K562 (cell line): ENCODE measurements around the gene SORCS2. TPM values are rescaled to one million over a fixed set of nuclear protein-coding genes. Genes with fewer than 3 reads are reported as not detected.
A peak's percentile ranks its signal among the peaks of the same experiment; 100 is the strongest.

Experiments used
- ATAC-seq: fragments of 200-7000 bp; cut with Tn5 transposase; 3 replicates; pipeline ENCODE4 v1.9.1; 2020; ENCODE audit warnings: moderate library complexity
- BruUV-seq: library from RNA; stranded (reverse); fragments of 400-500 nt; replicated peaks from 2 replicates; lab custom pipeline; 2021; lab: Mats Ljungman, UMichigan
- CTCF ChIA-PET: fragments of 300-600 bp; formaldehyde crosslinking; extraction: SDS; loops from one replicate; lab custom pipeline; 2021; ENCODE audit warnings: low intra/inter-chr PET ratio; lab: Yijun Ruan, JAX
- POLR2A ChIA-PET: fragments of 300-600, 350-650 bp; sonication (Branson Sonifier 250); formaldehyde crosslinking; extraction: SDS; loops from one replicate; lab custom pipeline; 2021; ENCODE audit warnings: antibody characterized with exemption, inconsistent platforms; lab: Yijun Ruan, JAX
- DNase-seq, 4 experiments: peaks; one replicate each; pipeline versions ENCODE4 v3.0.0 to v3.0.0-alpha.2; 2011 to 2018; ENCODE audit warnings: low spot score in 3 of 4, mixed read lengths in 3 of 4; ENCODE audit errors: extremely low read depth in 1 of 4
- FAIRE-seq: peaks from 2 replicates; lab custom pipeline; 2011; peaks lifted over from hg19 to GRCh38; lab: Jason Lieb, UNC
- H2AFZ ChIP-seq: 2 replicates; pipeline ENCODE4 v1.6.0; 2011; ENCODE audit warnings: low read depth, low read length, control low read depth, inconsistent platforms
- H3K27ac ChIP-seq: fragments of 200-600 bp; 3 replicates; pipeline ENCODE4 v1.8.0; 2011; ENCODE audit warnings: low read depth, mild to moderate bottlenecking, control low read depth, inconsistent platforms, low read length, moderate library complexity, mixed read lengths; ENCODE audit errors: extremely low read depth
- H3K27me3 ChIP-seq, 2 experiments: fragments of 300-600 bp in 1 of 2; 2 replicates in 1 of 2; 3 replicates in 1 of 2; pipeline versions ENCODE4 v1.6.0 to v1.8.0; 2011; ENCODE audit warnings: inconsistent platforms in 2 of 2, low read length in 2 of 2, mild to moderate bottlenecking in 1 of 2, mixed read lengths in 1 of 2, moderate library complexity in 1 of 2; ENCODE audit not compliant: control insufficient read depth in 2 of 2, insufficient read depth in 2 of 2
- H3K36me3 ChIP-seq: fragments of 300-600 bp; 3 replicates; pipeline ENCODE4 v1.8.0; 2011; ENCODE audit warnings: mild to moderate bottlenecking, low read length, inconsistent platforms; ENCODE audit not compliant: control insufficient read depth, insufficient read depth
- H3K4me1 ChIP-seq, 2 experiments: fragments of 200-600 bp in 1 of 2; replicated peaks in 1 of 2; 2 replicates in 1 of 2; 3 replicates in 1 of 2; pipeline versions ENCODE4 v1.5.1 to v1.8.0; 2011; ENCODE audit warnings: inconsistent platforms in 2 of 2, low read length in 2 of 2, mild to moderate bottlenecking in 1 of 2, mixed read lengths in 1 of 2, moderate library complexity in 1 of 2; ENCODE audit not compliant: control insufficient read depth in 2 of 2, insufficient read depth in 2 of 2
- H3K4me2 ChIP-seq: 2 replicates; pipeline ENCODE4 v1.6.1; 2011; ENCODE audit warnings: low read length, control low read depth, inconsistent platforms, mixed read lengths; ENCODE audit not compliant: insufficient read depth
- H3K4me3 ChIP-seq: fragments of 200-600 bp; sonication (generic), shearing (Covaris generic); 2 replicates; pipeline ENCODE4 v1.5.1; 2016; ENCODE audit warnings: control low read depth, inconsistent platforms
- H3K79me2 ChIP-seq: fragments of 200-600 bp; 3 replicates; pipeline ENCODE4 v1.8.0; 2011; ENCODE audit warnings: low read length, inconsistent platforms; ENCODE audit not compliant: control insufficient read depth, insufficient read depth
- H3K9ac ChIP-seq, 2 experiments: 2 replicates each; pipeline versions ENCODE4 v1.6.0 to v1.6.1; 2011; ENCODE audit warnings: low read depth in 2 of 2, low read length in 2 of 2, control low read depth in 1 of 2, inconsistent platforms in 1 of 2, mild to moderate bottlenecking in 1 of 2, mixed read lengths in 1 of 2; ENCODE audit not compliant: insufficient read depth in 1 of 2
- H3K9me1 ChIP-seq: one replicate; pipeline ENCODE4 v1.6.0; 2011; ENCODE audit warnings: inconsistent platforms, mild to moderate bottlenecking, low read length, moderate library complexity; ENCODE audit not compliant: control insufficient read depth, insufficient read depth
- H3K9me3 ChIP-seq: replicated peaks from 2 replicates; pipeline ENCODE4 v1.5.1; 2011; ENCODE audit warnings: low read depth, low read length, inconsistent platforms; ENCODE audit not compliant: control insufficient read depth, insufficient read depth
- H4K20me1 ChIP-seq: replicated peaks from 2 replicates; pipeline ENCODE4 v1.6.1; 2011; ENCODE audit warnings: low read length, inconsistent platforms, mixed read lengths; ENCODE audit not compliant: control insufficient read depth, insufficient read depth
- DMBX1 ChIP-seq: fragments of 250-450 bp; sonication (Bioruptor Pico); IDR thresholded peaks from 2 replicates; pipeline ENCODE4 v1.8.0; 2022; ENCODE audit warnings: inconsistent platforms, mild to moderate bottlenecking, moderate library complexity, borderline replicate concordance
- GABPA ChIP-seq: fragments of 200-800 bp; sonication (Bioruptor generic); conservative IDR thresholded peaks from 2 replicates; pipeline ENCODE4 v1.6.1; 2016; ENCODE audit warnings: low read depth, missing genetic modification characterization, missing compliant biosample characterization
- KDM4B ChIP-seq, 2 experiments: fragments of 450-650 bp in 1 of 2; sonication (generic) in 1 of 2; IDR thresholded peaks; 2 replicates each; pipeline ENCODE4 v1.6.1; 2016 to 2017; ENCODE audit warnings: borderline replicate concordance in 2 of 2, antibody characterized with exemption in 1 of 2, low read depth in 1 of 2, mild to moderate bottlenecking in 1 of 2
- PRMT5 ChIP-seq: sonication (generic); formaldehyde crosslinking; IDR thresholded peaks from 2 replicates; pipeline ENCODE4 v1.5.0; 2020; ENCODE audit warnings: missing genetic modification reagents
- RBM22 ChIP-seq: fragments of 200-400 bp; formaldehyde crosslinking; IDR thresholded peaks from 2 replicates; pipeline ENCODE4 v1.6.1; 2018; ENCODE audit warnings: low read length, low read depth; ENCODE audit not compliant: poor library complexity, severe bottlenecking
- RFX1 ChIP-seq: fragments of 450-650 bp; IDR thresholded peaks from 2 replicates; pipeline ENCODE4 v1.6.1; 2016; ENCODE audit warnings: mild to moderate bottlenecking, moderate library complexity
- ZBTB8A ChIP-seq: fragments of 450-650 bp; IDR thresholded peaks from 2 replicates; pipeline ENCODE4 v1.6.1; 2018; ENCODE audit warnings: mild to moderate bottlenecking, moderate library complexity; ENCODE audit not compliant: partially characterized antibody
- WGBS: fragments of 100-300 bp; shearing (Covaris generic); methylation state at CpG from one replicate; pipeline ENCODE4 v1.1.6; 2016; ENCODE audit warnings: low coverage, mixed read lengths; ENCODE audit not compliant: insufficient coverage; ENCODE audit errors: missing lambda C conversion rate; 5-methylcytosine and 5-hydroxymethylcytosine counted together
- in situ Hi-C: fragments of 300-500 bp; cut with MboI; formaldehyde crosslinking; loops from 4 replicates; pipeline ENCODE4 v1.15.0; 2018; ENCODE audit warnings: inconsistent platforms, mixed read lengths
- intact Hi-C: fragments of 100-400 bp; cut with micrococcal nuclease; formaldehyde crosslinking; loops from 2 replicates; pipeline ENCODE4 v1.14.2; 2022
- polyA plus RNA-seq, 8 experiments: library from polyadenylated mRNA; depleted of rRNA in 4 of 8; stranded (reverse) in 5 of 8; unstranded in 3 of 8; fragments of >200 nt; fragmentation: Nextera tagmentation in 2 of 8; fragmentation: Illumina TruSeq in 1 of 8; extraction: Ambion mirVana in 2 of 8; extraction: Trizol in 1 of 8; gene quantifications; 2 replicates each; pipeline versions ENCODE4 v1.2.1 to v1.2.3, GENCODE V29; 2011 to 2014; ENCODE audit warnings: inconsistent platforms in 1 of 8, missing spikeins in 1 of 8
- total RNA-seq, 7 experiments: library from RNA; depleted of rRNA in 6 of 7; stranded (reverse); fragments of >200 nt in 6 of 7; fragmentation: Illumina TruSeq in 2 of 7; extraction: Trizol in 2 of 7; gene quantifications; 2 replicates each; pipeline versions ENCODE4 v1.2.1 to v1.2.3, GENCODE V29; 2011 to 2021; ENCODE audit warnings: low replicate concordance in 1 of 7
- TF ChIP-seq, protein P1 (sequence below): fragments of 450-650 bp; formaldehyde crosslinking; IDR thresholded peaks from 2 replicates; pipeline ENCODE4 v1.4.0; 2020; ENCODE audit warnings: mild to moderate bottlenecking, moderate library complexity
- TF ChIP-seq, protein P2 (sequence below): fragments of 450-650 bp; IDR thresholded peaks from 2 replicates; pipeline ENCODE4 v1.6.1; 2016; ENCODE audit warnings: missing biosample characterization, missing genetic modification characterization

The SORCS2 gene
- total and polyA plus RNA-seq, 9 of the 15 experiments (the other 6 are each of a cell fraction or from before 2014, with no cell fraction given) = not detected

DNA sequence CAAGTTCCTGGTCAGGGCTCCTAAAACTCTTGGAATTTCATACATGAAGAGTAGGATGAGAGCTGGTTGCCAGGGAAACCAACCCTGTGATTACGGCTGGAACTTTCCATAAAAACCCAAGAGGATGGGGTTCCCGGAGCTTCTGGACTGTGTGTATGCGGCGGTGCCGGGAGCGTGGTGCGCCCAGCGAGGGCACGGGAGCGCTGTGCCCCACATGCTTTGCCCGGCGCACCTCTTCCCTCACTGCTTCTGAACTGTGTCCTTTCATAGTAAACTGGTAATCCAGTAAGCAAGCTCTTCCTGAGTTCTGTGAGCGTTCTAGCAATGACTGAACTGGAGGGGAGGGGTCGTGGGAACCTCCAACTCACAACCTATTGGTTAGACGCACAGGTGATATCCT is 594.7 kb downstream of the SORCS2 start:
- ChIA-PET CTCF (no interaction called here), POLR2A (no interaction called here)
- no peak for FAIRE-seq
- ATAC-seq = no peak
- no peaks in the 10 kb centered on the region for H3K9me1 ChIP-seq
- BruUV-seq = no TSS peak
- TF ChIP-seq PRMT5 (CRISPR knock-in tag) (no peak), RFX1 (peak; percentile 16; the same call in 1 of the 2 replicates)
- no peak overlapping the region for H2AFZ ChIP-seq
- H3K36me3 ChIP-seq = no peaks in the 10 kb centered on the region
- no peak overlapping the region for H3K4me2 ChIP-seq
- in situ Hi-C loops = no loop called here
- H3K9me3 ChIP-seq = no peaks in the 10 kb centered on the region
- no peak overlapping the region for H3K27ac ChIP-seq
- H3K9ac ChIP-seq = no peak overlapping the region
- no peak overlapping the region for H3K4me3 ChIP-seq
- 5% methylated on average over 15 of the region's 15 CpGs for WGBS
- H4K20me1 ChIP-seq = no peaks in the 10 kb centered on the region; the same call in 1 of the 2 replicates
- H3K4me1 ChIP-seq = no peaks in the 10 kb centered on the region; a peak in 1 of 5 replicates
- intact Hi-C loops = no loop called here
- peaks cover 14 to 40% of the 10 kb centered on the region in 2 experiments; a peak in 4 of 5 replicates for H3K27me3 ChIP-seq
- H3K79me2 ChIP-seq = no peaks in the 10 kb centered on the region
- no peak for DNase-seq

- Histone ChIP-seq H4K20me1 (no peaks in the 10 kb centered on the region; the same call in 1 of the 2 replicates), H3K79me2 (no peaks in the 10 kb centered on the region), H3K9me3 (no peaks in the 10 kb centered on the region), H3K9me1 (no peaks in the 10 kb centered on the region), H3K27me3 (peaks cover 18 to 40% of the 10 kb centered on the region in 2 experiments; a peak in 4 of 5 replicates), H3K4me3 (no peak overlapping the region), H2AFZ (no peak overlapping the region), H3K36me3 (no peaks in the 10 kb centered on the region), H3K4me1 (no peaks in the 10 kb centered on the region; a peak in 1 of 5 replicates), H3K9ac (no peak overlapping the region), H3K27ac (no peak overlapping the region), H3K4me2 (no peak overlapping the region)
- WGBS = 10% methylated on average over 16 of the region's 30 CpGs
- in situ Hi-C loops (no loop called here), intact Hi-C loops (no loop called here)
- no peak for FAIRE-seq
- ChIA-PET POLR2A (no interaction called here), CTCF (no interaction called here)
- TF ChIP-seq, protein P1, sequence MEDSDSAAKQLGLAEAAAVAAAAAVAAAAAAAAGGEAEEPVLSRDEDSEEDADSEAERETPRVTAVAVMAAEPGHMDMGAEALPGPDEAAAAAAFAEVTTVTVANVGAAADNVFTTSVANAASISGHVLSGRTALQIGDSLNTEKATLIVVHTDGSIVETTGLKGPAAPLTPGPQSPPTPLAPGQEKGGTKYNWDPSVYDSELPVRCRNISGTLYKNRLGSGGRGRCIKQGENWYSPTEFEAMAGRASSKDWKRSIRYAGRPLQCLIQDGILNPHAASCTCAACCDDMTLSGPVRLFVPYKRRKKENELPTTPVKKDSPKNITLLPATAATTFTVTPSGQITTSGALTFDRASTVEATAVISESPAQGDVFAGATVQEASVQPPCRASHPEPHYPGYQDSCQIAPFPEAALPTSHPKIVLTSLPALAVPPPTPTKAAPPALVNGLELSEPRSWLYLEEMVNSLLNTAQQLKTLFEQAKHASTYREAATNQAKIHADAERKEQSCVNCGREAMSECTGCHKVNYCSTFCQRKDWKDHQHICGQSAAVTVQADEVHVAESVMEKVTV (CRISPR knock-in tag) = no peak
- TF ChIP-seq, protein P2, sequence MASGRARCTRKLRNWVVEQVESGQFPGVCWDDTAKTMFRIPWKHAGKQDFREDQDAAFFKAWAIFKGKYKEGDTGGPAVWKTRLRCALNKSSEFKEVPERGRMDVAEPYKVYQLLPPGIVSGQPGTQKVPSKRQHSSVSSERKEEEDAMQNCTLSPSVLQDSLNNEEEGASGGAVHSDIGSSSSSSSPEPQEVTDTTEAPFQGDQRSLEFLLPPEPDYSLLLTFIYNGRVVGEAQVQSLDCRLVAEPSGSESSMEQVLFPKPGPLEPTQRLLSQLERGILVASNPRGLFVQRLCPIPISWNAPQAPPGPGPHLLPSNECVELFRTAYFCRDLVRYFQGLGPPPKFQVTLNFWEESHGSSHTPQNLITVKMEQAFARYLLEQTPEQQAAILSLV (tag) = no peak
- TF ChIP-seq RBM22 (no peak), DMBX1 (CRISPR knock-in tag) (no peak), GABPA (tag) (no peak), KDM4B (IDR thresholded peaks at IDR 0.05; ENCODE audit: borderline replicate concordance in 2 of 2, low read depth in 1 of 2) (no peak), ZBTB8A (no peak)
- DNase-seq = no peak
- ATAC-seq = no peak
- no TSS peak for BruUV-seq
These were observed 595.4 kb downstream of the SORCS2 start for GRCh38 chr4:7787681-7788141.
